Measurements from ENCODE around the gene PTPRN2.

The PTPRN2 gene

GRCh38 chr7:157817433-157817832 is 770.2 kb downstream of the PTPRN2 start:
- no peak for TF ChIP-seq CTCF (IDR thresholded peaks at IDR 0.05; ENCODE audit: low read depth, low read length, missing control alignments)
- DNase-seq (ENCODE audit: low read depth) = no peak
- H3K4me3 ChIP-seq (ENCODE audit: low read depth, low read length) = no peak overlapping the region
- in situ Hi-C loops (cut with HindIII; ENCODE audit: low sequenced_read_pairs) = no loop called here

GRCh38 chr7:157816526-157817250 is 770.9 kb downstream of the PTPRN2 start:
- TF ChIP-seq CTCF (IDR thresholded peaks at IDR 0.05; ENCODE audit: low read depth, low read length, missing control alignments) = no peak
- no peak for DNase-seq (ENCODE audit: low read depth)
- no peak overlapping the region for H3K4me3 ChIP-seq (ENCODE audit: low read depth, low read length)
- in situ Hi-C loops (cut with HindIII; ENCODE audit: low sequenced_read_pairs) = no loop called here

- no peak for TF ChIP-seq CTCF (IDR thresholded peaks at IDR 0.05; ENCODE audit: low read depth, low read length, missing control alignments)
- DNase-seq (ENCODE audit: low read depth) = no peak
- in situ Hi-C loops (cut with HindIII; ENCODE audit: low sequenced_read_pairs) = no loop called here
- no peak overlapping the region for H3K4me3 ChIP-seq (ENCODE audit: low read depth, low read length)
Measured at GRCh38 chr7:157816086-157816485, 771.5 kb downstream of the PTPRN2 start.

- TF ChIP-seq CTCF (IDR thresholded peaks at IDR 0.05; ENCODE audit: low read depth, low read length, missing control alignments) = no peak
- in situ Hi-C loops (cut with HindIII; ENCODE audit: low sequenced_read_pairs) = no loop called here
- no peak overlapping the region for H3K4me3 ChIP-seq (ENCODE audit: low read depth, low read length)
Measured at GRCh38 chr7:157815706-157816022, 772.0 kb downstream of the PTPRN2 start.

GRCh38 chr7:157814931-157815705 is 772.5 kb downstream of the PTPRN2 start:
- TF ChIP-seq CTCF (IDR thresholded peaks at IDR 0.05; ENCODE audit: low read depth, low read length, missing control alignments) = no peak
- in situ Hi-C loops (cut with HindIII; ENCODE audit: low sequenced_read_pairs) = no loop called here
- DNase-seq (ENCODE audit: low read depth) = no peak
- no peak overlapping the region for H3K4me3 ChIP-seq (ENCODE audit: low read depth, low read length)

More at GRCh38 chr7:157815706-157816022, 772.0 kb downstream of the PTPRN2 start:
- no peak for DNase-seq (ENCODE audit: low read depth)

GRCh38 chr7:157813741-157814661 is 773.6 kb downstream of the PTPRN2 start:
- in situ Hi-C loops (cut with HindIII; ENCODE audit: low sequenced_read_pairs) = no loop called here
- DNase-seq (ENCODE audit: low read depth) = no peak
- H3K4me3 ChIP-seq (ENCODE audit: low read depth, low read length) = no peak overlapping the region
- no peak for TF ChIP-seq CTCF (IDR thresholded peaks at IDR 0.05; ENCODE audit: low read depth, low read length, missing control alignments)

All from astrocyte of the cerebellum (primary cell).